SK-N-SH treated with all-trans-retinoic acid at 6 μM for 48 hours (cell line): ENCODE measurements around the gene ACAD10.

Experiments
- ATAC-seq: fragments of 200-7000 bp; cut with Tn5 transposase; 3 replicates; pipeline ENCODE4 v1.9.1; 2020; ENCODE audit warnings: mild to moderate bottlenecking, moderate library complexity
- ARNTL ChIP-seq: fragments of 450-650 bp; formaldehyde crosslinking; IDR thresholded peaks from 2 replicates; pipeline ENCODE4 v1.5.0; 2020; ENCODE audit warnings: low read depth, mild to moderate bottlenecking, moderate library complexity, borderline replicate concordance
- BACH2 ChIP-seq: fragments of 250-450 bp; sonication (Bioruptor Pico); IDR thresholded peaks from 2 replicates; pipeline ENCODE4 v1.9.0; 2021; ENCODE audit warnings: mild to moderate bottlenecking, borderline replicate concordance
- CSDC2 ChIP-seq: fragments of 250-450 bp; sonication (Bioruptor Pico); IDR thresholded peaks from 2 replicates; pipeline ENCODE4 v1.5.0; 2020; ENCODE audit warnings: mild to moderate bottlenecking, moderate library complexity
- ESRRG ChIP-seq: fragments of 250-450 bp; sonication (Bioruptor Pico); IDR thresholded peaks from 2 replicates; pipeline ENCODE4 v1.6.1; 2021; ENCODE audit warnings: mild to moderate bottlenecking
- GLIS3 ChIP-seq: fragments of 250-450 bp; sonication (Bioruptor Pico); IDR thresholded peaks from 2 replicates; pipeline ENCODE4 v1.5.0; 2020; ENCODE audit warnings: mild to moderate bottlenecking, moderate library complexity
- ISL1 ChIP-seq: fragments of 250-450 bp; sonication (Bioruptor Pico); IDR thresholded peaks from 2 replicates; pipeline ENCODE4 v2.1.2; 2022; ENCODE audit warnings: mild to moderate bottlenecking, moderate library complexity
- OSR1 ChIP-seq: fragments of 250-450 bp; sonication (Bioruptor Pico); IDR thresholded peaks from 2 replicates; pipeline ENCODE4 v1.8.0; 2022; ENCODE audit warnings: moderate library complexity, mild to moderate bottlenecking, inconsistent platforms
- PPARA ChIP-seq: fragments of 250-450 bp; sonication (Bioruptor Pico); IDR thresholded peaks from 2 replicates; pipeline ENCODE4 v1.5.0; 2020; ENCODE audit warnings: mild to moderate bottlenecking, borderline replicate concordance
- RARB ChIP-seq: fragments of 250-450 bp; sonication (Bioruptor Pico); IDR thresholded peaks from 2 replicates; pipeline ENCODE4 v1.8.0; 2021; ENCODE audit warnings: mild to moderate bottlenecking, moderate library complexity
- SNAI2 ChIP-seq: fragments of 250-450 bp; sonication (Bioruptor Pico); IDR thresholded peaks from 2 replicates; pipeline ENCODE4 v1.5.0; 2020; ENCODE audit warnings: mild to moderate bottlenecking, moderate library complexity
- TCF4 ChIP-seq: fragments of 250-450 bp; sonication (Bioruptor Pico); IDR thresholded peaks from 2 replicates; pipeline ENCODE4 v1.8.0; 2021; ENCODE audit warnings: mild to moderate bottlenecking, moderate library complexity, borderline replicate concordance
- TOX ChIP-seq: fragments of 250-450 bp; sonication (Bioruptor Pico); IDR thresholded peaks from 2 replicates; pipeline ENCODE4 v1.8.0; 2021; ENCODE audit warnings: mild to moderate bottlenecking, moderate library complexity, borderline replicate concordance
- ZC3H10 ChIP-seq: fragments of 250-450 bp; sonication (Bioruptor Pico); IDR thresholded peaks from 2 replicates; pipeline ENCODE4 v1.5.1; 2021; ENCODE audit warnings: mild to moderate bottlenecking, moderate library complexity
- ZFP3 ChIP-seq: fragments of 250-450 bp; sonication (Bioruptor Pico); IDR thresholded peaks from 2 replicates; pipeline ENCODE4 v1.5.0; 2020; ENCODE audit warnings: mild to moderate bottlenecking, moderate library complexity
- ZFP30 ChIP-seq: fragments of 450-650 bp; formaldehyde crosslinking; IDR thresholded peaks from 2 replicates; pipeline ENCODE4 v1.5.0; 2022; ENCODE audit warnings: mild to moderate bottlenecking, moderate library complexity
- ZNF565 ChIP-seq: fragments of 450-650 bp; formaldehyde crosslinking; conservative IDR thresholded peaks from 2 replicates; pipeline ENCODE4 v1.5.0; 2020; ENCODE audit warnings: low read depth, mild to moderate bottlenecking, moderate library complexity
- ZNF70 ChIP-seq: fragments of 450-650 bp; formaldehyde crosslinking; IDR thresholded peaks from 2 replicates; pipeline ENCODE4 v1.5.0; 2020; ENCODE audit warnings: mild to moderate bottlenecking, moderate library complexity
- ZNF8 ChIP-seq: fragments of 450-650 bp; formaldehyde crosslinking; IDR thresholded peaks from 2 replicates; pipeline ENCODE4 v1.5.0; 2020; ENCODE audit warnings: mild to moderate bottlenecking, moderate library complexity
- TF ChIP-seq, protein P1 (sequence below): fragments of 250-450 bp; sonication (Bioruptor Pico); IDR thresholded peaks from 2 replicates; pipeline ENCODE4 v1.8.0; 2021; ENCODE audit warnings: low read depth, mild to moderate bottlenecking, moderate library complexity, borderline replicate concordance
- TF ChIP-seq, protein P2 (sequence below): fragments of 250-450 bp; sonication (Bioruptor Pico); IDR thresholded peaks from 2 replicates; pipeline ENCODE4 v1.5.0; 2020; ENCODE audit warnings: mild to moderate bottlenecking, moderate library complexity
- TF ChIP-seq, protein P3 (sequence below): fragments of 250-450 bp; sonication (Bioruptor Pico); IDR thresholded peaks from 2 replicates; pipeline ENCODE4 v1.5.1; 2020; ENCODE audit warnings: low read depth, mild to moderate bottlenecking, moderate library complexity
- TF ChIP-seq, protein P4 (sequence below): fragments of 250-450 bp; sonication (Bioruptor Pico); IDR thresholded peaks from 2 replicates; pipeline ENCODE4 v1.8.0; 2020; ENCODE audit warnings: mild to moderate bottlenecking, moderate library complexity, borderline replicate concordance

Gene ACAD10

DNA sequence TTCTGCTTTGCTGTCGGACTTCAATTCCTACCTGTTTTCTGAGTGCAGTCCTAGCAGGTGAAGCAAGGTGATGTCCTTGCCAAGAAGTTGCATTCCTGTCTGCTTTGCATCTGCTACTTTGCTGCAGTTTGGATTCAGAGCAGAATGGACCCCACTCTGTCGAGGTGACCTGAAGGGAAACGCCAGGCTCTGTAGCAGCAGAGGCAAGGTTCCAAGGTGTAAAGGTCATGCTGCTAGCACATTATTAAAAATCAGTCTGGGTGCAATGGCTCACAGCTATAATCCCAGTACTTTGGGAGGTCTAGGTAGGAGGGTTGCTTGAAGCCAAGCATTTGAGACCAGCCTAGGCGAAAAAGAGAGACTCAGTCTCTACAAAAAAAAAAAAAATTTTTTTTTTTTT, 63.5 kb downstream of the ACAD10 start:
- no peak for ATAC-seq
- no peak for TF ChIP-seq SNAI2 (CRISPR knock-in tag)
- TF ChIP-seq ZNF70 (CRISPR knock-in tag): no peak
- no peak for TF ChIP-seq ZC3H10 (CRISPR knock-in tag)
- TF ChIP-seq ISL1: no peak
- no peak for TF ChIP-seq BACH2
- no peak for TF ChIP-seq ARNTL (CRISPR knock-in tag)
- no peak for TF ChIP-seq TOX (CRISPR knock-in tag)
- no peak for TF ChIP-seq ZNF8 (CRISPR knock-in tag)
- no peak for TF ChIP-seq RARB (CRISPR knock-in tag)
- no peak for TF ChIP-seq ESRRG (CRISPR knock-in tag)
- TF ChIP-seq TCF4 (CRISPR knock-in tag): no peak
- TF ChIP-seq, protein P1, sequence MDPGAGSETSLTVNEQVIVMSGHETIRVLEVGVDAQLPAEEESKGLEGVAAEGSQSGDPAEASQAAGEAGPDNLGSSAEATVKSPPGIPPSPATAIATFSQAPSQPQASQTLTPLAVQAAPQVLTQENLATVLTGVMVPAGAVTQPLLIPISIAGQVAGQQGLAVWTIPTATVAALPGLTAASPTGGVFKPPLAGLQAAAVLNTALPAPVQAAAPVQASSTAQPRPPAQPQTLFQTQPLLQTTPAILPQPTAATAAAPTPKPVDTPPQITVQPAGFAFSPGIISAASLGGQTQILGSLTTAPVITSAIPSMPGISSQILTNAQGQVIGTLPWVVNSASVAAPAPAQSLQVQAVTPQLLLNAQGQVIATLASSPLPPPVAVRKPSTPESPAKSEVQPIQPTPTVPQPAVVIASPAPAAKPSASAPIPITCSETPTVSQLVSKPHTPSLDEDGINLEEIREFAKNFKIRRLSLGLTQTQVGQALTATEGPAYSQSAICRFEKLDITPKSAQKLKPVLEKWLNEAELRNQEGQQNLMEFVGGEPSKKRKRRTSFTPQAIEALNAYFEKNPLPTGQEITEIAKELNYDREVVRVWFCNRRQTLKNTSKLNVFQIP: no peak
- no peak for TF ChIP-seq PPARA (CRISPR knock-in tag)
- TF ChIP-seq, protein P2, sequence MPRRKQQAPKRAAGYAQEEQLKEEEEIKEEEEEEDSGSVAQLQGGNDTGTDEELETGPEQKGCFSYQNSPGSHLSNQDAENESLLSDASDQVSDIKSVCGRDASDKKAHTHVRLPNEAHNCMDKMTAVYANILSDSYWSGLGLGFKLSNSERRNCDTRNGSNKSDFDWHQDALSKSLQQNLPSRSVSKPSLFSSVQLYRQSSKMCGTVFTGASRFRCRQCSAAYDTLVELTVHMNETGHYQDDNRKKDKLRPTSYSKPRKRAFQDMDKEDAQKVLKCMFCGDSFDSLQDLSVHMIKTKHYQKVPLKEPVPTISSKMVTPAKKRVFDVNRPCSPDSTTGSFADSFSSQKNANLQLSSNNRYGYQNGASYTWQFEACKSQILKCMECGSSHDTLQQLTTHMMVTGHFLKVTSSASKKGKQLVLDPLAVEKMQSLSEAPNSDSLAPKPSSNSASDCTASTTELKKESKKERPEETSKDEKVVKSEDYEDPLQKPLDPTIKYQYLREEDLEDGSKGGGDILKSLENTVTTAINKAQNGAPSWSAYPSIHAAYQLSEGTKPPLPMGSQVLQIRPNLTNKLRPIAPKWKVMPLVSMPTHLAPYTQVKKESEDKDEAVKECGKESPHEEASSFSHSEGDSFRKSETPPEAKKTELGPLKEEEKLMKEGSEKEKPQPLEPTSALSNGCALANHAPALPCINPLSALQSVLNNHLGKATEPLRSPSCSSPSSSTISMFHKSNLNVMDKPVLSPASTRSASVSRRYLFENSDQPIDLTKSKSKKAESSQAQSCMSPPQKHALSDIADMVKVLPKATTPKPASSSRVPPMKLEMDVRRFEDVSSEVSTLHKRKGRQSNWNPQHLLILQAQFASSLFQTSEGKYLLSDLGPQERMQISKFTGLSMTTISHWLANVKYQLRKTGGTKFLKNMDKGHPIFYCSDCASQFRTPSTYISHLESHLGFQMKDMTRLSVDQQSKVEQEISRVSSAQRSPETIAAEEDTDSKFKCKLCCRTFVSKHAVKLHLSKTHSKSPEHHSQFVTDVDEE: no peak
- no peak for TF ChIP-seq CSDC2
- TF ChIP-seq ZFP3 (CRISPR knock-in tag): no peak
- TF ChIP-seq, protein P3, sequence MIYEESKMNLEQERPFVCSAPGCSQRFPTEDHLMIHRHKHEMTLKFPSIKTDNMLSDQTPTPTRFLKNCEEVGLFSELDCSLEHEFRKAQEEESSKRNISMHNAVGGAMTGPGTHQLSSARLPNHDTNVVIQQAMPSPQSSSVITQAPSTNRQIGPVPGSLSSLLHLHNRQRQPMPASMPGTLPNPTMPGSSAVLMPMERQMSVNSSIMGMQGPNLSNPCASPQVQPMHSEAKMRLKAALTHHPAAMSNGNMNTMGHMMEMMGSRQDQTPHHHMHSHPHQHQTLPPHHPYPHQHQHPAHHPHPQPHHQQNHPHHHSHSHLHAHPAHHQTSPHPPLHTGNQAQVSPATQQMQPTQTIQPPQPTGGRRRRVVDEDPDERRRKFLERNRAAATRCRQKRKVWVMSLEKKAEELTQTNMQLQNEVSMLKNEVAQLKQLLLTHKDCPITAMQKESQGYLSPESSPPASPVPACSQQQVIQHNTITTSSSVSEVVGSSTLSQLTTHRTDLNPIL (CRISPR knock-in tag): no peak

DNA sequence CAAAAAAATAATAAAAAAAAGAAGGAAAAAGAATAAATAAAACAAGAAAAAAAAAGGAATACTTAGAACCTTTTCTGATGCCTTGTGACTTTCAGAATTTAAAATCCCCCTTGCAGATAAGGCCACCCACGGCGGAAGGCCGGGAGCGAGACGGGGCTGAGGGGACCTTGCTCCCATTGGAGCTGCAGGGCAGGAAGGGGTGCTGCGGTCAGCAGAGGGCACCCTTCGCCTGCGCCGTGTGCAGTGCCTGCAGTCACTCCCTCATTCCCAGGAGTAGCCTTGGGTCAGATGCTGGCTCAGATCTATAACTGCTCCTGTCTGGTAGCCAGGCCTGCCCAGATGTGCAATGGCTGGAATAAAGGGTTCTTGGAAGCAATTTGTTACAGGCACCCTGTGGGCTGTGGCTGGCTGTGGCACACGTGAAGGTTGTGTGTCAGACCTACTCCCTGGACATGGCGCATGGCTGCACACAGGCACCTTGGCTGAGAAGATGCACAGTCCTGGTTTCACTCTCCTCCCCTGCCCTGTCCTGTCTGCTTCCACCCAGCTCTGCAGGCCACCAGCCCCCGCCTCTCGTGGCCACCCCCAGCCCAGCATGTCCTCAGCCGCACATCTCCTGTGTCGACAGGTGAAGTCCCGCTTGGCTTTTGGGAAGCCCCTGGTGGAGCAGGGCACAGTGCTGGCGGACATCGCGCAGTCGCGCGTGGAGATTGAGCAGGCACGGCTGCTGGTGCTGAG, 67.5 kb downstream of the ACAD10 start:
- TF ChIP-seq RARB (CRISPR knock-in tag) (no peak), ZC3H10 (CRISPR knock-in tag) (no peak), CSDC2 (no peak), ZNF70 (CRISPR knock-in tag) (no peak), BACH2 (no peak), ZNF565 (no peak), TCF4 (CRISPR knock-in tag) (no peak), ZFP3 (CRISPR knock-in tag) (no peak)
- TF ChIP-seq, protein P2: no peak
- TF ChIP-seq, all 23 proteins: peak for 0

DNA sequence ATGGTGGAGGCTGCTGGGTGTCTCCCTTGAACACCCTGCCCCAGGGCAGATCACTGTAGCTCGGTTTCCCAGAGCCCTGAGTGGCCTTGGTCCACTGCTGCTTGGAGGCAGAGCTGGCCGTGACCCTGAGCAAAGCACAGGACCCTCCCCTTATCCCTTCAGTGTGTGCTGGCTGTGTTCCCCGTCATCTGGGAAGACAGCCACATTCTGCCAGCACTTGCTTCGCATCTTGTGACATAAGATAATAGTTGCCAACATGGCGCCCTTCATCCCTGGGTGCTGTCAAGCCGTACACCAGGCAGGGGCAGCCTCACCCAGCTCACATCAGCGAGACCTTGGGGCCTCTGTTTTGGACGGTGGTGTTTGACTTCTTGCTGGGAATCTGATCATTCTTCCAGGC, 68.8 kb downstream of the ACAD10 start:
- no peak for ATAC-seq
- TF ChIP-seq ISL1: no peak
- no peak for TF ChIP-seq BACH2
- no peak for TF ChIP-seq ZC3H10 (CRISPR knock-in tag)
- TF ChIP-seq, protein P3 (CRISPR knock-in tag): no peak
- TF ChIP-seq GLIS3 (CRISPR knock-in tag): no peak
- TF ChIP-seq ESRRG (CRISPR knock-in tag): no peak
- TF ChIP-seq, protein P4, sequence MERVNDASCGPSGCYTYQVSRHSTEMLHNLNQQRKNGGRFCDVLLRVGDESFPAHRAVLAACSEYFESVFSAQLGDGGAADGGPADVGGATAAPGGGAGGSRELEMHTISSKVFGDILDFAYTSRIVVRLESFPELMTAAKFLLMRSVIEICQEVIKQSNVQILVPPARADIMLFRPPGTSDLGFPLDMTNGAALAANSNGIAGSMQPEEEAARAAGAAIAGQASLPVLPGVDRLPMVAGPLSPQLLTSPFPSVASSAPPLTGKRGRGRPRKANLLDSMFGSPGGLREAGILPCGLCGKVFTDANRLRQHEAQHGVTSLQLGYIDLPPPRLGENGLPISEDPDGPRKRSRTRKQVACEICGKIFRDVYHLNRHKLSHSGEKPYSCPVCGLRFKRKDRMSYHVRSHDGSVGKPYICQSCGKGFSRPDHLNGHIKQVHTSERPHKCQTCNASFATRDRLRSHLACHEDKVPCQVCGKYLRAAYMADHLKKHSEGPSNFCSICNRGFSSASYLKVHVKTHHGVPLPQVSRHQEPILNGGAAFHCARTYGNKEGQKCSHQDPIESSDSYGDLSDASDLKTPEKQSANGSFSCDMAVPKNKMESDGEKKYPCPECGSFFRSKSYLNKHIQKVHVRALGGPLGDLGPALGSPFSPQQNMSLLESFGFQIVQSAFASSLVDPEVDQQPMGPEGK (CRISPR knock-in tag): no peak
- TF ChIP-seq ZFP3 (CRISPR knock-in tag): no peak
- no peak for TF ChIP-seq ZFP30 (CRISPR knock-in tag)
- no peak for TF ChIP-seq ZNF565
- TF ChIP-seq ZNF8 (CRISPR knock-in tag): no peak
- no peak for TF ChIP-seq CSDC2
- TF ChIP-seq SNAI2 (CRISPR knock-in tag): no peak
- TF ChIP-seq PPARA (CRISPR knock-in tag): no peak
- TF ChIP-seq OSR1 (CRISPR knock-in tag): no peak
- TF ChIP-seq, protein P1: no peak

More for the DNA sequence above, 67.5 kb downstream of the ACAD10 start:
- peak; percentile 91 for ATAC-seq
